ENCODE results near the gene BRMS1L.
A peak's percentile ranks its signal among the peaks of the same experiment; 100 is the strongest.

DNA sequence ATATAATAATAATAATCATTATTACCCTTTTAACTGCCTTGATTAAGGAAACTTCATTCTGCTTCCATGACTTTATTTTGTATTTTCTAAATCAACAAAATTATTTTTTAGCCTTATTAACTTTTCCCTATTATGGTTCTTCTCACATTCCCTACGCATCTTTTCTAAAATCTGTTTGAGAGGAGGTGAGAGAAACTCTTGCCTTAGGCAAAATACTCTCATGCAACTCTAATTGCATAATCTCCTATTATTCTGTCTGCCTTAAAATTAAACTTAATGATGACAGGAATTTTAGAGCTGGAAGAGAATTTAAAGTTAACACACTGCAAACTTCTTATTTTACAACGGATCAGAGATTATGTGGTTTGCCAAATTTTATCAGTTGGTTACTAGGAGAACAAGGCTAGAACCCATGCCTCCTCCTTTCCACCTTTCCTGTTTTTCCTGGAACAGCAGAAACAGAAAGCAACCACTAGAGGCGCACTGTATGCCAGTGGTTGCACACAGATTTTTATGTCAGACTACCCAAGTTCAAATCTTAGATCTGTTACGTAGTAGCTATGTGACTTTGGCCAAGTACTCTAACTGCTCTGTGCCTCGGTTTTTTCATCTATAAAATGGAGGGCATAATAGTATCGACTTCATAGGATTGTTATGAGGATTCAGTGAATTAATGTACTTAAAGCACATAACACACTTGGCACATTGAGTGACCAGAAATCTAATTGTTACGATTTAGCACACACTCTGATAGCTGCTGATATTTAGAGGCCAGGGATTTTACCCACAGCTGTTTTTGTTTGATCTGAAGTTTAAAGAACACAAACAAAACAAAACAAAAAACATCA lies 4.3 kb upstream of the BRMS1L start:
- TF ChIP-seq, protein P1, sequence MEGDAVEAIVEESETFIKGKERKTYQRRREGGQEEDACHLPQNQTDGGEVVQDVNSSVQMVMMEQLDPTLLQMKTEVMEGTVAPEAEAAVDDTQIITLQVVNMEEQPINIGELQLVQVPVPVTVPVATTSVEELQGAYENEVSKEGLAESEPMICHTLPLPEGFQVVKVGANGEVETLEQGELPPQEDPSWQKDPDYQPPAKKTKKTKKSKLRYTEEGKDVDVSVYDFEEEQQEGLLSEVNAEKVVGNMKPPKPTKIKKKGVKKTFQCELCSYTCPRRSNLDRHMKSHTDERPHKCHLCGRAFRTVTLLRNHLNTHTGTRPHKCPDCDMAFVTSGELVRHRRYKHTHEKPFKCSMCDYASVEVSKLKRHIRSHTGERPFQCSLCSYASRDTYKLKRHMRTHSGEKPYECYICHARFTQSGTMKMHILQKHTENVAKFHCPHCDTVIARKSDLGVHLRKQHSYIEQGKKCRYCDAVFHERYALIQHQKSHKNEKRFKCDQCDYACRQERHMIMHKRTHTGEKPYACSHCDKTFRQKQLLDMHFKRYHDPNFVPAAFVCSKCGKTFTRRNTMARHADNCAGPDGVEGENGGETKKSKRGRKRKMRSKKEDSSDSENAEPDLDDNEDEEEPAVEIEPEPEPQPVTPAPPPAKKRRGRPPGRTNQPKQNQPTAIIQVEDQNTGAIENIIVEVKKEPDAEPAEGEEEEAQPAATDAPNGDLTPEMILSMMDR (IDR thresholded peaks at IDR 0.05) = peak; percentile 63 to 89 (median 80)
- TF ChIP-seq POLR2A (IDR thresholded peaks at IDR 0.05) = no peak

Data from right lobe of liver (tissue), 4 donors.